Measurements from ENCODE around the gene ZNF335.
A peak's percentile ranks its signal among the peaks of the same experiment; 100 is the strongest.

The ZNF335 gene

DNA sequence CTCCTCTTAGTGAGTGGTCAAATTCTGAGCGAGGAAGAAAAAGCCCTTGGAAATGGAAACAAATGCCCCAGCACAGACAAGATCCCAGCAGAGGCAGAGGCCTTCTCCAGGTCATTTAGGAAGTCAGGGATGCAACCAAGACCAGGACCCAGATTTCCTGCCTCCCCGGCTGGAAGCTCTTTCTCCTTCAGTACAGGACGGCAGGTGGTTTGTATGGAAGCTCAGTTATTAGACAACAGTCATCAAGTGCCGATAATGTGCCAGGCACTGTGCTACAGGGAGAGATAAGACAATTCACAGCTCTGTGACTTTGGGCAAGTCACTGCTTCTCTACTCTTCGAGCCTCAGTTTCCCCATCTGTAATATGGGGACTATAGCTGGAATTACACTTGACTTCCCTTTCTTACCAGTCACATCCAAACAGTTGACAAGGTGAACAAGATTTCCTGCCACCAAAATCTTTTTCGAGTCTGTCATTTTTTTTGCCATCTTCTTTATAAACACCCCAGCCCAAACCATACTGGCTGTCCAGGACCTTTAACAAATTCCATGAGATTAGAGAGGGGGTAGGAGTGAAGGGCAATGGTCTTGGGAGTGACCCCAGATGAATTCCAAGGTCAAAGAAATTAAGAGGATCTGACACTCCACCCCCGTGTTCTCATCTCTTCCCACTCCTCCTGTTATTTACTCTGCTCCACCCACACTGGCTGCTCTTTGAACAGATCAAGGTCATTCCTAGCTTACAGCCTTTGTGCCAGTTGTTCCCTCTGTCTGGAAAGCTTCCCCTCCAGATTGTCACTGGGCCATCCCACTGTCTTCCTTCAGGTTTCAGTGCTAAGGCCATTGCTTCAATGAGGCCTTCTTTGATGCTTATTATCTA, 42.8 kb upstream of the ZNF335 start:
- TF ChIP-seq, protein P1, sequence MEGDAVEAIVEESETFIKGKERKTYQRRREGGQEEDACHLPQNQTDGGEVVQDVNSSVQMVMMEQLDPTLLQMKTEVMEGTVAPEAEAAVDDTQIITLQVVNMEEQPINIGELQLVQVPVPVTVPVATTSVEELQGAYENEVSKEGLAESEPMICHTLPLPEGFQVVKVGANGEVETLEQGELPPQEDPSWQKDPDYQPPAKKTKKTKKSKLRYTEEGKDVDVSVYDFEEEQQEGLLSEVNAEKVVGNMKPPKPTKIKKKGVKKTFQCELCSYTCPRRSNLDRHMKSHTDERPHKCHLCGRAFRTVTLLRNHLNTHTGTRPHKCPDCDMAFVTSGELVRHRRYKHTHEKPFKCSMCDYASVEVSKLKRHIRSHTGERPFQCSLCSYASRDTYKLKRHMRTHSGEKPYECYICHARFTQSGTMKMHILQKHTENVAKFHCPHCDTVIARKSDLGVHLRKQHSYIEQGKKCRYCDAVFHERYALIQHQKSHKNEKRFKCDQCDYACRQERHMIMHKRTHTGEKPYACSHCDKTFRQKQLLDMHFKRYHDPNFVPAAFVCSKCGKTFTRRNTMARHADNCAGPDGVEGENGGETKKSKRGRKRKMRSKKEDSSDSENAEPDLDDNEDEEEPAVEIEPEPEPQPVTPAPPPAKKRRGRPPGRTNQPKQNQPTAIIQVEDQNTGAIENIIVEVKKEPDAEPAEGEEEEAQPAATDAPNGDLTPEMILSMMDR (IDR thresholded peaks at IDR 0.05; ENCODE audit: extremely low read depth, insufficient read depth, missing control alignments) = no peak
- in situ Hi-C loops (cut with MboI; ENCODE audit: low pct_unique_long_range_greater_than_20kb, low sequenced_read_pairs, unreplicated experiment) = no loop called here
- no peak for DNase-seq (ENCODE audit: low spot score)

- TF ChIP-seq, protein P1 (IDR thresholded peaks at IDR 0.05; ENCODE audit: extremely low read depth, insufficient read depth, missing control alignments) = peak; percentile 89
- peak; percentile 89 for DNase-seq (ENCODE audit: low spot score)
- in situ Hi-C loops (cut with MboI; ENCODE audit: low pct_unique_long_range_greater_than_20kb, low sequenced_read_pairs, unreplicated experiment) = no loop called here
Measured at GRCh38 chr20:46013829-46014516, 42.0 kb upstream of the ZNF335 start.

DNA sequence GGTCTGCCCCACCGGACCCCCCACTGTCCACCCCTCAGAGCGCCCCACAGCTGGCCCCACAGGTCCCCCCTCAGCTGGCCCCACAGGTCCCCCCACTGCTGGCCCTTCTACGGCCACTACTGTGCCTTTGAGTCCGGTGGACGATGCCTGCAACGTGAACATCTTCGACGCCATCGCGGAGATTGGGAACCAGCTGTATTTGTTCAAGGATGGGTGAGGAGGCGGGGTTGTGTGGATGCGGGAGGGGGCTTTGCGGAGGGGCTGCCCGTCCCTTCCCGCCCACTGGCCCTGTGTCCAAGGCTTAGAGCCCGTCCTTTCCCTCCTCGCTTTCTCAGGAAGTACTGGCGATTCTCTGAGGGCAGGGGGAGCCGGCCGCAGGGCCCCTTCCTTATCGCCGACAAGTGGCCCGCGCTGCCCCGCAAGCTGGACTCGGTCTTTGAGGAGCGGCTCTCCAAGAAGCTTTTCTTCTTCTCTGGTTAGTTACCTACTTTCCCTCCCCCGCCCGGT, 41.4 kb upstream of the ZNF335 start:
- no peak for DNase-seq (ENCODE audit: low spot score)
- in situ Hi-C loops (cut with MboI; ENCODE audit: low pct_unique_long_range_greater_than_20kb, low sequenced_read_pairs, unreplicated experiment) = no loop called here
- TF ChIP-seq, protein P1 (IDR thresholded peaks at IDR 0.05; ENCODE audit: extremely low read depth, insufficient read depth, missing control alignments) = no peak

DNA sequence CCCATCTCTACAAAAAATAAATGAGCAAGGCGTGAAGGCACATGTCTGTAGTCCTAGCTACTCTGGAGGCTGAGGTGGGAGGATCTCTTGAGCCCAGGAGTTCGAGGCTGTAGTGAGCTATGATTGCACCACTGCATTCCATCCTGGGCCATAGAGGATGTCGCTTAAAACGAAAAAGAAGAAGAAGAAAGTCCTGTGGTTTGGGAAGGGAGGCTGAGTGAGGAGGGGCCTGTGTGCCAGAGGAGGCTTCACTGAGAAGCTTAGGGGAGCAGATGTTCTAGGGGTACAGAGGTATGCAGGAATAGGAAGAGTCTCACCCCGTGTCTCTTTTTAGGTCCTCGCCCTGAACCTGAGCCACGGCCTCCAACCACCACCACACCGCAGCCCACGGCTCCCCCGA, 40.9 kb upstream of the ZNF335 start:
- TF ChIP-seq, protein P1 (IDR thresholded peaks at IDR 0.05; ENCODE audit: extremely low read depth, insufficient read depth, missing control alignments) = no peak
- no peak for DNase-seq (ENCODE audit: low spot score)
- in situ Hi-C loops (cut with MboI; ENCODE audit: low pct_unique_long_range_greater_than_20kb, low sequenced_read_pairs, unreplicated experiment) = no loop called here

GRCh38 chr20:46011631-46012482, 39.9 kb upstream of the ZNF335 start:
- in situ Hi-C loops (cut with MboI; ENCODE audit: low pct_unique_long_range_greater_than_20kb, low sequenced_read_pairs, unreplicated experiment) = no loop called here

More at GRCh38 chr20:46011631-46012482, 39.9 kb upstream of the ZNF335 start:
- DNase-seq (ENCODE audit: low spot score) = no peak
- TF ChIP-seq, protein P1 (IDR thresholded peaks at IDR 0.05; ENCODE audit: extremely low read depth, insufficient read depth, missing control alignments) = peak; percentile 42
